Measurements from ENCODE around the gene U2AF2. TPM values are rescaled to one million over a fixed set of nuclear protein-coding genes. Genes with fewer than 3 reads are reported as not detected.

Gene U2AF2
- total RNA-seq, 1 experiment from 2014 or later: 289 TPM

GRCh38 chr19:55615543-55616394, 39.1 kb upstream of the U2AF2 start:
- TF ChIP-seq CTCF (IDR thresholded peaks at IDR 0.05; ENCODE audit: insufficient read depth in 1 of 2, low read depth in 1 of 2, low read length in 1 of 2, severe bottlenecking in 1 of 2, unreplicated experiment in 1 of 2): no peak
- intact Hi-C loops (cut with micrococcal nuclease; ENCODE audit: unreplicated experiment): no loop called here
- no peaks in the 10 kb centered on the region for H3K4me1 ChIP-seq
- no peak overlapping the region for H3K4me3 ChIP-seq (ENCODE audit: low read depth, low read length)
- H3K27me3 Mint-ChIP-seq (ENCODE audit: insufficient read depth, unreplicated experiment): no peaks in the 10 kb centered on the region
- H3K9me3 ChIP-seq: no peaks in the 10 kb centered on the region
- H3K9me3 Mint-ChIP-seq (ENCODE audit: unreplicated experiment): no peaks in the 10 kb centered on the region
- POLR2A ChIA-PET: no interaction called here
- H3K27ac Mint-ChIP-seq (ENCODE audit: unreplicated experiment): no peak overlapping the region
- H3K4me3 Mint-ChIP-seq (ENCODE audit: unreplicated experiment): no peak overlapping the region
- no peaks in the 10 kb centered on the region for H3K4me1 Mint-ChIP-seq (ENCODE audit: low read depth, unreplicated experiment)
- peaks cover 35% of the 10 kb centered on the region for H3K36me3 Mint-ChIP-seq (ENCODE audit: insufficient read depth, unreplicated experiment)
- no peak for DNase-seq
- H3K36me3 ChIP-seq (ENCODE audit: control insufficient read depth, insufficient read depth, low read length): no peaks in the 10 kb centered on the region; the same call in 1 of the 2 replicates
- CTCF ChIA-PET: no interaction called here
- no TSS peak for BruUV-seq (replicated peaks)
- no peaks in the 10 kb centered on the region for H3K27me3 ChIP-seq (replicated peaks; ENCODE audit: control insufficient read depth, insufficient read depth, low read length)

- H3K9me3 Mint-ChIP-seq (ENCODE audit: unreplicated experiment): no peaks in the 10 kb centered on the region
- no peaks in the 10 kb centered on the region for H3K27me3 ChIP-seq (replicated peaks; ENCODE audit: control insufficient read depth, insufficient read depth, low read length)
- H3K4me3 ChIP-seq (ENCODE audit: low read depth, low read length): no peak overlapping the region
- no peaks in the 10 kb centered on the region for H3K4me1 Mint-ChIP-seq (ENCODE audit: low read depth, unreplicated experiment)
- TF ChIP-seq CTCF (IDR thresholded peaks at IDR 0.05; ENCODE audit: insufficient read depth in 1 of 2, low read depth in 1 of 2, low read length in 1 of 2, severe bottlenecking in 1 of 2, unreplicated experiment in 1 of 2): no peak
- H3K27ac Mint-ChIP-seq (ENCODE audit: unreplicated experiment): no peak overlapping the region
- no peaks in the 10 kb centered on the region; the same call in 1 of the 2 replicates for H3K36me3 ChIP-seq (ENCODE audit: control insufficient read depth, insufficient read depth, low read length)
- BruUV-seq (replicated peaks): no TSS peak
- ChIA-PET CTCF (no interaction called here), POLR2A (no interaction called here)
- no peak for DNase-seq
- no peak overlapping the region for H3K4me3 Mint-ChIP-seq (ENCODE audit: unreplicated experiment)
- intact Hi-C loops (cut with micrococcal nuclease; ENCODE audit: unreplicated experiment): no loop called here
- no peaks in the 10 kb centered on the region for H3K4me1 ChIP-seq
- H3K36me3 Mint-ChIP-seq (ENCODE audit: insufficient read depth, unreplicated experiment): peaks cover 35% of the 10 kb centered on the region
- H3K9me3 ChIP-seq: no peaks in the 10 kb centered on the region
- H3K27me3 Mint-ChIP-seq (ENCODE audit: insufficient read depth, unreplicated experiment): no peaks in the 10 kb centered on the region
These were observed 38.4 kb upstream of the U2AF2 start for GRCh38 chr19:55616395-55616875.

DNA sequence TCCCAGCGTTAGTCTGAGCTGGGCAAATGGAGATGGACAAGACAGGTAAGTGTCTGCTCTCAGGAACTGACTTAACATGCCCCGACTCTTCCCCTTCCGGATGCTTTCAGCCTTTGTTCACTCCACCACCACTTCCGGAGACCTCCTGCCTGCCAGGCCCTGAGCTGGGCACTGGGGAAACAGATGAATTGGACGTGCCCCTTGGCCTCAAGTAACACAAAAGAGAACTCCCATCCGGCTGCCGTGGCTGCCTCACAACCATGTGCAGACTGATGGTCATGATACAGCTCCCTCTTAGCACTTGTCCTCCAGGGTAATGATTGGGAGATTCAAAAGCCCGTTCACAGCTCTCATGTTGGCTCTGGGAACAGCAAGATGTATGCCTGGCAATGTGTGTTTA, 37.4 kb upstream of the U2AF2 start:
- CTCF ChIA-PET: no interaction called here
- Histone ChIP-seq H3K4me1 (no peaks in the 10 kb centered on the region), H3K36me3 (ENCODE audit: control insufficient read depth, insufficient read depth, low read length) (no peaks in the 10 kb centered on the region; the same call in 1 of the 2 replicates), H3K9me3 (no peaks in the 10 kb centered on the region), H3K4me3 (ENCODE audit: low read depth, low read length) (no peak overlapping the region), H3K27me3 (replicated peaks; ENCODE audit: control insufficient read depth, insufficient read depth, low read length) (no peaks in the 10 kb centered on the region)
- no TSS peak for BruUV-seq (replicated peaks)
- TF ChIP-seq CTCF (IDR thresholded peaks at IDR 0.05; ENCODE audit: insufficient read depth in 1 of 2, low read depth in 1 of 2, low read length in 1 of 2, severe bottlenecking in 1 of 2, unreplicated experiment in 1 of 2): no peak
- no peaks in the 10 kb centered on the region for H3K9me3 Mint-ChIP-seq (ENCODE audit: unreplicated experiment)
- no peak overlapping the region for H3K4me3 Mint-ChIP-seq (ENCODE audit: unreplicated experiment)
- peaks cover 38% of the 10 kb centered on the region for H3K36me3 Mint-ChIP-seq (ENCODE audit: insufficient read depth, unreplicated experiment)
- DNase-seq: no peak
- H3K27me3 Mint-ChIP-seq (ENCODE audit: insufficient read depth, unreplicated experiment): no peaks in the 10 kb centered on the region
- H3K27ac Mint-ChIP-seq (ENCODE audit: unreplicated experiment): peak overlapping the region; percentile 28
- intact Hi-C loops (cut with micrococcal nuclease; ENCODE audit: unreplicated experiment): no loop called here
- no peaks in the 10 kb centered on the region for H3K4me1 Mint-ChIP-seq (ENCODE audit: low read depth, unreplicated experiment)
- POLR2A ChIA-PET: interaction anchor here (0.7 kb wide), 1 partner anchor 83 kb away, joined by 4 read pairs; no protein-coding TSS in a partner anchor
